ENCODE measurements around the gene NHLRC1. TPM values are rescaled to one million over a fixed set of nuclear protein-coding genes. Genes with fewer than 3 reads are reported as not detected.

Gene NHLRC1
- total RNA-seq, 2 experiments from 2014 or later: 0.10 to 0.19 TPM

Other genes with a start within 250 kb of the NHLRC1 start
- gene KIF13A, start 135.0 kb downstream of the NHLRC1 start, total RNA-seq: under 1 TPM in 1 of 2 experiments, not detected in 1; 0.07 TPM
- gene TPMT, start 32.4 kb upstream of the NHLRC1 start, total RNA-seq: 1 to 10 TPM; 7.7 to 7.8 TPM
- gene KDM1B, start 32.7 kb upstream of the NHLRC1 start, total RNA-seq: 10 to 100 TPM; 17.5 to 18.5 TPM
- 100 to 1,000 TPM; 180 to 182 TPM for gene DEK, start 141.9 kb upstream of the NHLRC1 start, total RNA-seq